Measurements from ENCODE around the gene RAP2B. TPM values are rescaled to one million over a fixed set of nuclear protein-coding genes. Genes with fewer than 3 reads are reported as not detected.
"Not testable (repeated sequence)": the region's sequence is repeated elsewhere in the genome, so short reads cannot be mapped to it uniquely, and the experiment has no call there.

RAP2B gene
- total RNA-seq, 1 donor from 2014 or later, result 19.1 TPM

DNA sequence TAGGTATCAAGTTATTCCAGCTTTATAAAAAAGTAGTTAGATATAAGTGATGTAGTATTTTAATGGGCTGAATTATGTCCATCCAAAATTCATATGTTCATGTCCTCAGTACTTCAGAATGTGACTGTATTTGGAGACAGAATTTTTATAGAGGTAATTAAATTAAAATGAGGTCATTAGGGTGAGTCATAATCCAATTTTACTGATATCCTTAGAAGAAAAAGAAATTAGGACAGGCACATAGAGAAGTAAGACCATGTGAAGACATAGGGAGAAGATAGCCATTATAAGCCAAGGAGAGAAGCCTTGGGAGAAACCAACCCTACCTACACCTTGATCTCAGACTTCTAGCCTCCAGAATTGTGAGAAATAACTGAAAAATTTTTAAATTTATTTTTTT is 30.3 kb downstream of the RAP2B start:
- intact Hi-C loops (cut with DNase I), result no loop called here
- TF ChIP-seq, protein P1, sequence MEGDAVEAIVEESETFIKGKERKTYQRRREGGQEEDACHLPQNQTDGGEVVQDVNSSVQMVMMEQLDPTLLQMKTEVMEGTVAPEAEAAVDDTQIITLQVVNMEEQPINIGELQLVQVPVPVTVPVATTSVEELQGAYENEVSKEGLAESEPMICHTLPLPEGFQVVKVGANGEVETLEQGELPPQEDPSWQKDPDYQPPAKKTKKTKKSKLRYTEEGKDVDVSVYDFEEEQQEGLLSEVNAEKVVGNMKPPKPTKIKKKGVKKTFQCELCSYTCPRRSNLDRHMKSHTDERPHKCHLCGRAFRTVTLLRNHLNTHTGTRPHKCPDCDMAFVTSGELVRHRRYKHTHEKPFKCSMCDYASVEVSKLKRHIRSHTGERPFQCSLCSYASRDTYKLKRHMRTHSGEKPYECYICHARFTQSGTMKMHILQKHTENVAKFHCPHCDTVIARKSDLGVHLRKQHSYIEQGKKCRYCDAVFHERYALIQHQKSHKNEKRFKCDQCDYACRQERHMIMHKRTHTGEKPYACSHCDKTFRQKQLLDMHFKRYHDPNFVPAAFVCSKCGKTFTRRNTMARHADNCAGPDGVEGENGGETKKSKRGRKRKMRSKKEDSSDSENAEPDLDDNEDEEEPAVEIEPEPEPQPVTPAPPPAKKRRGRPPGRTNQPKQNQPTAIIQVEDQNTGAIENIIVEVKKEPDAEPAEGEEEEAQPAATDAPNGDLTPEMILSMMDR (IDR thresholded peaks at IDR 0.05), result no peak

DNA sequence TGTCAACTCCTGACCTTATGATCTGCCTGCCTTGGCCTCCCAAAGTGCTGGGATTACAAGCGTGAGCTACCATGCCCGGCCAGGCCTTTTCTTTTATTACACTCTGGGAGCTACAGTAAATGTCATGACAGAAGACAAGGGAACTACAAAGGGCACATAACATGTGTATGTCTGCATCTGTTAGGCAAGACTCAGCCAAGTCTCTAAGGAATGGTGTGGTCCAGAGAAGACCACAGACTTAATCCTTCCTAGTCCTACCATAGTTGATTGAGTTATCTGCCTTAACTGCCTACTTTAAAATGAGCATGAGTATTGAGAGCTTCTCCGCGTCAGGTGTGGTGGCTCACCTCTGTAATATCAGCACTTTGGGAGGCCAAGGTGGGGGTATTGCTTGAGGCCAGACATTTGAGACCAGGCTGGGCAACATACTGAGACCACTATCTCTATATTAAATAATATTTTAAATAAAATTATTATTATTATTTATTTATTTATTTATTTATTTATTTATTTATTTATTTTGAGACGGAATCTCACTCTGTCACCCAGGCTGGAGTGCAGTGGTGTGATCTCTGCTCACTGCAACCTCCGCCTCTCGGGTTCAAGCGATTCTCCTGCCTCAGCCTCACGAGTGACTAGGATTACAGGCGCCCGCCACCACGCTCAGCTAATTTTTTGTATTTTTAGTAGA is 31.9 kb downstream of the RAP2B start:
- H3K4me3 ChIP-seq; H3K36me3 ChIP-seq; H3K9me3 ChIP-seq; H3K27ac ChIP-seq; H3K27me3 ChIP-seq (ENCODE audit: low read depth); intact Hi-C loops (cut with DNase I); H3K4me1 ChIP-seq; DNase-seq; ATAC-seq: not testable (repeated sequence)

More for the DNA sequence above, 30.3 kb downstream of the RAP2B start:
- Histone ChIP-seq H3K9me3 (no peaks in the 10 kb centered on the region), H3K27me3 (ENCODE audit: low read depth) (no peaks in the 10 kb centered on the region), H3K4me1 (no peaks in the 10 kb centered on the region), H3K27ac (no peak overlapping the region), H3K4me3 (no peak overlapping the region), H3K36me3 (no peaks in the 10 kb centered on the region)
- no peak for ATAC-seq
- DNase-seq, result no peak

DNA sequence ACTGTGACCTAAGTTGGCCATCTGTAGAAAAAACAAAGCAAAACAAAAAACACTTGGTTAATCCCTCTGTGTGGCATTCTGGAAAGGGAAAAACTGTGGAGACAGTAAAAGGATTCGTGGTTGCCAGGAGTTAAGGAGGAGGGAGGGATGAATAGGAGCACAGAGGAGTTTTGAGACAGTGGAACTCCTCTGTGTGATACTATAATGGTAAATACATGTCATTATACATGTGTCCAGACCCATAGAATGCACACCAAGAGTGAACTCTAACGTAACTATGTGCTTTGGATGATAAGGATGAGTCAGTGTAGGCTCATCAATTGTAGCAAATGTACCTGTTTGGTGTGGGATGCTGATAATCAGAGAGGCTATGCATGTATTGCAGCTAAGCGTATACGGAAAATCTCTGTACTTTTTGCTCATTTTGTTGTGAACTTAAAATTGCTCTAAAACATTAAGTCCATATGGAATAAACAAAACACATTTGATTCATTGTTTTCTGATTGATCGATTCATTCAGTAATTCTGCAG is 33.4 kb downstream of the RAP2B start:
- DNase-seq, result no peak
- no peaks in the 10 kb centered on the region for H3K4me1 ChIP-seq
- H3K9me3 ChIP-seq, result no peaks in the 10 kb centered on the region
- TF ChIP-seq, protein P1 (IDR thresholded peaks at IDR 0.05), result no peak
- no peak for ATAC-seq
- intact Hi-C loops (cut with DNase I), result no loop called here
- no peaks in the 10 kb centered on the region for H3K36me3 ChIP-seq
- no peak overlapping the region for H3K4me3 ChIP-seq
- no peaks in the 10 kb centered on the region for H3K27me3 ChIP-seq (ENCODE audit: low read depth)
- no peak overlapping the region for H3K27ac ChIP-seq

DNA sequence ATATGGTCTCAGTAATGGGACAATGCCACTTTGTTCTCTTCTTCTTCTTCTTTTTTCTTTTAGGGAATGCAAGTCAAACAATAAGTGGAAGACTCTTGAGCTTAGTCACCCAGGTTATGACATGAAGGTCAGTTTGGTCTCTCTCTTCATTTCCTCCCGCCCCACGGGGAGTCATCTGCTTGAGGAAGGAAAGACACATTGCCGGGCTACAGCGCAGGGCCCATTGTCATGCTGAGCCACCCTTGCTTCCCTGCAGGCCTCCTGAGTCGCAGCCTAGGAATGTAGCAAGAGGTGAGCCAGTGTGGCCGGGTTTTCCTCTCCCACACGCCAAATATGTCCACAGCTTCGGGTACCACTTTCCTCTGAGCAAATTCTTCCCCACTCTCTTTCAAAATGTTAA is 47.6 kb downstream of the RAP2B start:
- Histone ChIP-seq H3K9me3 (no peaks in the 10 kb centered on the region), H3K4me1 (peaks cover 11% of the 10 kb centered on the region), H3K27ac (no peak overlapping the region), H3K27me3 (ENCODE audit: low read depth) (no peaks in the 10 kb centered on the region), H3K36me3 (no peaks in the 10 kb centered on the region), H3K4me3 (no peak overlapping the region)
- peak; percentile 69 to 76 for ATAC-seq
- intact Hi-C loops (cut with DNase I), result no loop called here
- TF ChIP-seq, protein P1 (IDR thresholded peaks at IDR 0.05), result no peak
- DNase-seq, result peak; percentile 73

DNA sequence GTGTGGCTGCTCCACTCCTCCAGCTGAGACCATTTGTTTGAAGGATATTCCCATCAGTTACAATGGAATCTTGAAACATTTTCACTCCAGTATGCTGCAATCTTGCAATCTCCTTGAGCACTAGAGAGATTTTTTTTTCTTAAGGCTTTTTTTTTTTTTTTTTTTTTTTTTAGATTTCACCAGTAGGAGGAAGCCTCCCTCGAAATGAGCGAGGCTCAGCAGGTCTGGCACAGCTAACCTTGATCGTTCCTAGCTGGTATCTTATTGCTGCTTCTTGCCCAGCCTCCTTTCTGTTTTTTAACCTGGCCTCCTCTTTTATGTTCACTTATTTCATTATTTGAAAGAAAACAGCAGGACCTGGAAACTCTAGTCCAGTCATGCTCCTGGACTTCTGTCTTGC is 48.1 kb downstream of the RAP2B start:
- TF ChIP-seq, protein P1 (IDR thresholded peaks at IDR 0.05), result no peak
- H3K4me1 ChIP-seq, result peaks cover 11% of the 10 kb centered on the region
- DNase-seq, result no peak
- H3K27me3 ChIP-seq (ENCODE audit: low read depth), result no peaks in the 10 kb centered on the region
- no peak overlapping the region for H3K4me3 ChIP-seq
- ATAC-seq, result no peak
- no peaks in the 10 kb centered on the region for H3K9me3 ChIP-seq
- no peaks in the 10 kb centered on the region for H3K36me3 ChIP-seq
- H3K27ac ChIP-seq, result no peak overlapping the region
- intact Hi-C loops (cut with DNase I), result no loop called here

DNA sequence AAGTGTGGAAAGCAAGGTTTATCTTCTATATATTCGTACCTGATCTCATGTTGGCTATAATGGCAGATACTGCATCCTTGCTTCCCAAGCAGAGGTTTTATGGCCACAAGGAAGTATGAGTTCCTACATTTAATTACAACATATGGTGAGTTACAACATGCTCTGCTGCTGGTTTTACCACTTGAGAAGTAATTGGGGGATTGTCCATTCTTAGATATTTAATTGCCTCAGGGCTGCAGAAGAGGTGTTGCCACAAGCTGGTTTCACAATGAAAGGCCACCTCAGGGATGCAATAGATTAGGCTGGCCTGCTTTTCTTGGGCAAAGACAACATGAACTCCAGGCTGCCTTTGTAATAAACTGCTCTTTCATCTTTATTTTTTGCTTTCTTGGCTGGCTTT is 48.6 kb downstream of the RAP2B start:
- intact Hi-C loops (cut with DNase I), result no loop called here
- H3K4me1 ChIP-seq, result peaks cover 11% of the 10 kb centered on the region
- peak; percentile 15 to 57 for ATAC-seq
- no peaks in the 10 kb centered on the region for H3K36me3 ChIP-seq
- H3K27me3 ChIP-seq (ENCODE audit: low read depth), result no peaks in the 10 kb centered on the region
- TF ChIP-seq, protein P1 (IDR thresholded peaks at IDR 0.05), result no peak
- H3K9me3 ChIP-seq, result no peaks in the 10 kb centered on the region
- no peak overlapping the region for H3K27ac ChIP-seq
- no peak for DNase-seq
- H3K4me3 ChIP-seq, result no peak overlapping the region
